ENCODE data around the gene P2RY2. TPM values are rescaled to one million over a fixed set of nuclear protein-coding genes. Genes with fewer than 3 reads are reported as not detected.

P2RY2 gene
- total and polyA plus RNA-seq, 4 donors: 1.8 to 3.7 (median 2.2) TPM

Other genes starting within 250 kb of the P2RY2 start
- gene FCHSD2, start 76.0 kb upstream of the P2RY2 start, total RNA-seq: 10 to 100 TPM; 10.4 to 18.7 TPM
- gene FCHSD2, start 76.0 kb upstream of the P2RY2 start, polyA plus RNA-seq: 1 to 10 TPM; 7.6 to 9.3 TPM
- under 1 TPM; 0.59 to 0.98 TPM for gene P2RY6, start 54.1 kb downstream of the P2RY2 start, total RNA-seq
- 1 to 10 TPM in 1 of 2 donors, under 1 TPM in 1; 0.21 to 1.3 TPM for gene P2RY6, start 54.1 kb downstream of the P2RY2 start, polyA plus RNA-seq
- 10 to 100 TPM in 1 of 2 donors, 1 to 10 TPM in 1; 7.7 to 12.6 TPM for gene ARHGEF17, start 90.0 kb downstream of the P2RY2 start, total RNA-seq
- 1 to 10 TPM; 2.6 to 3.8 TPM for gene ARHGEF17, start 90.0 kb downstream of the P2RY2 start, polyA plus RNA-seq
- gene RELT, start 158.1 kb downstream of the P2RY2 start, total RNA-seq: 1 to 10 TPM; 3.3 to 8.0 TPM
- 1 to 10 TPM in 1 of 2 donors, under 1 TPM in 1; 0.21 to 1.3 TPM for gene RELT, start 158.1 kb downstream of the P2RY2 start, polyA plus RNA-seq

Data from liver (tissue), 4 donors.